HG02981 (cell line): ENCODE results near the gene VEGFB.

Source experiments
- ATAC-seq: cut with Tn5 transposase; IDR thresholded peaks from one replicate; pipeline ENCODE4 v1.9.1; 2021; ENCODE audit warnings: mild to moderate bottlenecking, moderate library complexity; ENCODE audit not compliant: unreplicated experiment

Gene VEGFB, protein sequence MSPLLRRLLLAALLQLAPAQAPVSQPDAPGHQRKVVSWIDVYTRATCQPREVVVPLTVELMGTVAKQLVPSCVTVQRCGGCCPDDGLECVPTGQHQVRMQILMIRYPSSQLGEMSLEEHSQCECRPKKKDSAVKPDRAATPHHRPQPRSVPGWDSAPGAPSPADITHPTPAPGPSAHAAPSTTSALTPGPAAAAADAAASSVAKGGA

DNA sequence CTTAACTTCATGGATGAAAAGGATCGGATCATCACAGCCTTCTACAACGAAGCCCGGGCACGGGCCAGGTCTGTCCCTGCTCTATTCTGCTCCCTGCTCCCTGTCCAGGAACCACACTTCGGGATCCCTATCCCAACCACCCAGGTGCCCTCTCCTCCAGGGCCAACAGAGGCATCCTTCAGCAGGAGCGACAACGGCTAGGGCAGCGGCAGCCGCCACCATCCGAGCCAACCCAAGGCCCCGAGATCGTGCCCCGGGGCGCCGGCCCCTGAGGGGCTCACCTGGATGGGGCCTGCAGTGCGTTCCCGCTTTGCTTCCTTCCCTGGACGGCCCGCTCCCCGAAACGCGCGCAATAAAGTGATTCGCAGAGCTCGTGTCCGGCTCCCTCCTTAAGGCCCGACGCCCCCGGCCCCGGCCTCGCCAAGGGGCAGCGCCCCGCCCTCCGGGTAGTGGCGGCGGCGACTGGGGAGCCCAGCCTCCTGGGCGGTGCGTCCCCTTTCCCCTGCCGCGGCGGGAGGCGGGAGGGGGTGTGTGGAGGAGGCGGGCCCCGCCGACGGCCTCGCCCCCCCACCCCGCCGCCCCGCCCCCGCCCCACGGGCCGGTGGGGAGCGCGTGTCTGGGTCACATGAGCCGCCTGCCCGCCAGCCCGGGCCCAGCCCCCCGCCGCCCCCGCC is at the start of gene VEGFB:
TSS of gene VEGFB (plus strand) at position 672 of the 674 bp plus-strand sequence. CDS start 250 bp downstream, outside the sequence.
- no peak for ATAC-seq

DNA sequence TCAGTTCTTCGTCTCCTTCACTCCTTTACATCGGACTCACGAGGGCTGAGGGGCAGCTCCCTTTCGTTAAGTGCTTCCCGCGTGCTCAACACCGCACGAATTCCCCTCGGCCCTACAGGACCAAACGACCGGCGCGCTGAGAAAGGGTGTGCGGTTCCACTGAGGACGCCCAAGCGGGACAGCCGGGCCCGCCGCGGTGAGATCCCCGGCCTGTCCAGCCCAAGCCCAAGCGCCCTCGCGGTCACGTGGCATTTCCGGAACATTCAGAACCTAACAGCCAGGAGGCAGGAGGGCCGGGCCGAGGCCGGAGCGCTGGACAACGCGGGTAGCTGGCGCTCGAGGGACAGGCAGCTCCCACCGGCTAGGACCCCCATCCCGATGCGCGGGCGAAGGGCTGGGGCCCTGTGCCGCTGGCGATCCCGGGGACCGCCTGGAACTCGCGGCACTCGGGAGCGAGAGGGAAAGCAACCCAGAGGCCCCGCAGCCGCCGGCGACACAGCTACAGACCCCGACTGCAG is 49.1 kb upstream of the VEGFB start:
- ATAC-seq: peak; percentile 11

DNA sequence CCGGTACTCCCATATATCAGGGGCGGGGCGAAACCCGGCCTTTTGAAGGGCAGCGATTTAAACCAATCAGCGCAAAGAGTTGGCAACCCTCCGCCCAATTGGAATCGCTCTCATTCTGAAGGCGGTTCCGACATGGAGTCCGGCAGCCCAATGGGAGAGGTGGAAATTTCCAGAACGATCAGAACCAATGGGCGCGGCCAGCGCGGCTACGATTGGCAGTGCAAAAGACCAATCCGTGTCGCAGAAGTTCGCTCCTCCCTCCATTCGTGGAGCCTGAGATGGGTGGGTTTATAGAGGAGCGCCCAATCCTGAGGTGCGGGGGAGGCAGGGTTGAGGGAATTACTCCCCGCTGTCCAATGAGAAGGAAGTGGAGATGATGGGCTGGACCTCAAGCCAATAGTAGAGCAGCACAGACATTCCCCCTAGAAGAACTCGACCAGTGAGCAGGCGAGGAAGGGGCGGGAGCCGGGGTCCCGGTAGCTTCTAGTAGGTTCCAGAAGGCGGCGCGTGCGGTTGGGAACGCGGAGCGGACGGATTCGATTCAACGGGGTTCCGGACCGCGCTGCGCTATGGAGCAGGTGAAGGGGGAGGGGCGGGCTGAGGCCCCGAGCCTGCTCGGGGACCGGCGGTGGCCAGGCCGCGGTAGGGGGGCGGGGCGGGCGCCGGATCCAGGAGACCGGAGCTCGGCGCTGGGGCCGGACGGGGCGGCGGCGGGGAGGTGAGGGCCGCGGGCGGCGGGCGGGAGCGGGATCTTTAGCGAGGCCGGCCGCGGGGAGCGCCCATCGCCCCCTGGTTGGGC is 48.5 kb upstream of the VEGFB start, which contains the start of gene STIP1:
TSS of gene STIP1 (plus strand) at position 479 of the 799 bp plus-strand sequence. CDS start at position 570, 91 bp downstream.
- ATAC-seq: peak; percentile 82

DNA sequence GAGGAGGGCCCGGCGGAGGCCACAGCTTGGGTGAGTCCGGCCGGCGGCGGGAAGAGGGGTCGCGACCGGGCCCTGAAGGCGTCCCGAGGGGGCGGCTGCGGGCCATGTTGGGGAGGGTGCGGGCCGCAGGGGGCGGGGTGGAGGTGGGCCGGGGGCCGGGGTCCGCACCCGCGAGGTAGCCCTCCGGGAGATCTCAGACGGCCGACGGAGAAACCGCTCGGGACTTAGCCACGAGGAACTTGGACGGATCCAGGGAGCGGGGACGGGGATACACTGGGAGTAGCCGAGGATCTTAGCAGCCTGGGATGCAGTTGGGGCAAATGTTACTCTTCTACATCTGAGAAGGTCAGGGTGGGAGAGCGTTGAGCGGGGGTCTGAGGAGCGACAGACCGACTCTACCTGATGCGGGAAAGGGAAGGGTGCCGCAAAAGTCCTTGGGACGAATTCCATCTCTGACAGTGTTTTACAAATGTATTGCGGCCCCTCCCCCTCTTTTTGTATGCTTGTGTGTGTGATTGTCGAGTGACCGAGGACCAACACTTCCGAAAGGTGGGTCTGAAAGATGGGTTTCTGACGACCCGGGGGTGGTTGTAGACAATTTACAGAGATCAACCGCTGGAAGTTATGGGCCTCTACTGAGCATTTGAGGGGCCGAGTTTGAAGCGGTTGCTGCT is 47.8 kb upstream of the VEGFB start:
- ATAC-seq: no peak

DNA sequence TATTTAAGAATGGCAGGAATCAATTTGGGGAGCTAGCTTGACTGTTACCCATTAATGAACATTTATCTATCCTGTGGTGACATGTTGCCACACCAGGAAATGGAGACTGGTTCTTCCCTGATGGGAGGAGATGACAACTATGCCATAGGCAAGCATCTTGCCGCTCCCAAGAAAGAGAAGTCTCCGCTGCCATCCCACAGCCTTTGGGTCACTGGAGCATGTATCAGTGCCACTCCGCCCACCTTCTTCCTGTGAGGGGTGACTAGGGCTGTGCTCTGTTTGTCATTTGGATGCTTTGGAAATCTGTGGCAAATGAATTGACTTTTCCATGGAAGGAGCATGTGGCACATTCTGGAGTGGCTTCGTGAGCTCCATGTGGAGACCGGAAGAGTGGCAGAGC is 42.0 kb upstream of the VEGFB start:
- no peak for ATAC-seq

DNA sequence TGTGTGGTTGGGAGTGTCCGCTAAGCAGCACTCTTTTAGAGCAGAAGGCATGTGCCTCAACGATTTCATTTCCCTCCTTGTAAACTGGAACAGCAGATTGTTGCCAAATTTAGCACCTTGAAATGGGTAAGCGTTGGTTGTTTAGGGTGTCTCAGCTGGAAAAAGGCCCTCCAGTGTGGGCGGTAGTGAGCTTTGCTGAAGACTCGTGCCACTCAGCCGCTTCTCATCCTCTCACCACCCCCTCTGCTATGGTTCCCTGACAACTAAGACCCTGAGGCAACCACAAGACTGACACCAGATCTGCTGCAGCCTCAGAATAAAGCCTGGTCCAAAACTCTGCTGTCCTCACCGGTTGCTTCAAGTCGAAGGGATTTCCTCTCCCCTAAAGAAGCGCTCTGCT is 37.8 kb upstream of the VEGFB start:
- ATAC-seq: no peak

DNA sequence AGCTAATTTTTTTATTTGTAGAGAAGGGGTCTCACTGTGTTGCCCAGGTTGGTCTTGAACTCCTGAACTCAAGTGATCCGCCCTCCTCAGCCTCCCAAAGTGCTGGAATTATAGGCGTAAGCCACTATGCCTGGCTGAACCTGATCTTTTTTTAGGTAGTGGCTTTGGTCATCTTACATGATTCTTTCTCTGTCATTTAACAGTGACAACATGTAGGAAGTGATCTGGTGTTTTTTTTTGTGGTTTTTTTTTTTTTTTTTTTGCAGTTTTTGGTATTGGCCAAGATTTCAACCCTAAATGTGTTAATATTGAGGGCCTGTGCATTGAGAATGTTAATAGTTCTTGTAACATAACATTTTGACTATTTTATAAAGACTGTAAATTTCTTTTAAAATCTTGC is 35.9 kb upstream of the VEGFB start:
- ATAC-seq: no peak

DNA sequence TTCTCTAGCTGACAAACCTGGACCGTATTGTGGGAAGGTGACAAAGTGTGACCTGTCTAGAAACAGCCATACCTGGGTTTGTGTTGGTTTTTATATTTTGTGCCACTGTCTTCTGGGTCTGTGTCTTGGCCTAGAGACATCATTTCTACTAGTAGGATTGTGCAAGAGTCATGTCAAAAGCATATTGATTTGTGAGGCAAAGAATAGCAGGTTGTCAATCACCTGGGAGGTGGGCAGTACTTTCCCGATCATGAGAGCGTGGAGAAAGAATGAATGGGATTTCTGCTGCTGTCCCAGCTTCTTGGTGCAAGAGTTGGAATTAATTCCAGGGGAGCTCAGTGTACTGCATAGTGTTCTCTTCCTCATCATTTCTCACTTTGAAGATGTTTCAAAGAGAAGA is 32.8 kb upstream of the VEGFB start:
- ATAC-seq: no peak

DNA sequence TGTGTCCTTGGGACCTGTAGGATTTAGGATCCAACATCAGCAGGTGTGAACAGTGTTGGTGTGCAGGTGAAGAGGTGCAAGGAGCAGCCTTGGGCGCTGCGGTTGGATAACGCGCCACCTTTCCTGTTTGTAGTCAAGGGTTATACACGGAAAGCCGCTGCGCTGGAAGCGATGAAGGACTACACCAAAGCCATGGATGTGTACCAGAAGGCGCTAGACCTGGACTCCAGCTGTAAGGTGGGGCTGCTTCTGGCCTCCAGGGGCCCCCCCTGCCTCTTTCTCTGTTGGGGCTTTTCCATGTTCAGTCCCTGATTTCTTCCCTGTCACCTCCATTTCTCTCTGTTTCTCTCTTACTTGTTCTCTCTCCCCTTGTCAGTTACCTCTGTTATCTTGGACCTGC is 31.4 kb upstream of the VEGFB start:
- ATAC-seq: no peak

DNA sequence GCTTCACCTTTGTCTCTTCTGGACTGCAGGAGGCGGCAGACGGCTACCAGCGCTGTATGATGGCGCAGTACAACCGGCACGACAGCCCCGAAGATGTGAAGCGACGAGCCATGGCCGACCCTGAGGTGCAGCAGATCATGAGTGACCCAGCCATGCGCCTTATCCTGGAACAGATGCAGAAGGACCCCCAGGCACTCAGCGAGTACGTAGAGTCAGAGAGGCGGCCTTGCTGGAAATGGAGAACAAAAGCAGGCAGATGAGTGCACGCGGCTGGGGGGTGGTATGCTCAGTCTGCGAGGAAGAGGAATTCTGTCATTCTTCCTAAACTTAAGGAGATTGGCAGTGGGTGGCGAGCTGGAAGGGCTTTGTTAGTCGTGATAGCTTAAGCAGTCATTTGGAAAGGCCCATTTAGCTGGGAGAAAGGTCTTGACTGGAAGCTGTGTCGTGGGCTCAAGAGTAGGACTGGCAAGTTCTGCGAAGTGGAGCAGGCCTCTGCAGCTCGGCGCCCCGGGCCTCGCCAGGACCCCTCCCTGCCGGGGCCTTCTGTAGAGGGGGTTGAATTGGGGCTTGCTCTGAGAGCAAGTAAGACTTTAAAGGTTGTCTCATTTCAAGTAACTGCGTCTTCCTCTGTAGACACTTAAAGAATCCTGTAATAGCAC is 30.8 kb upstream of the VEGFB start:
- no peak for ATAC-seq

DNA sequence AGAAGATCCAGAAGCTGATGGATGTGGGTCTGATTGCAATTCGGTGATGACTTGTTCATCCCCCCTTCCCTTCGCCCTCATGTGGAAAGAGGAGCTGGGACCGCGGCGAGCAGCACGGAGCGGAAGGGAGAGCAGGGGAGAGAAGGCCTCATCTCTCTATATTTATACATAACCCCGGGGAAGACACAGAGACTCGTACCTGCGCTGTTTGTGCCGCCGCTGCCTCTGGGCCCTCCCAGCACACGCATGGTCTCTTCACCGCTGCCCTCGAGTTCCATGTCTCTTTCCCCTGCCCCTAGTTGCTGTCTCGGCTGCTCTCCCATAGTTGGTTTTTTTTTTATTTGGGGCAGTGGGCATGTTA is 30.3 kb upstream of the VEGFB start:
- ATAC-seq: no peak

DNA sequence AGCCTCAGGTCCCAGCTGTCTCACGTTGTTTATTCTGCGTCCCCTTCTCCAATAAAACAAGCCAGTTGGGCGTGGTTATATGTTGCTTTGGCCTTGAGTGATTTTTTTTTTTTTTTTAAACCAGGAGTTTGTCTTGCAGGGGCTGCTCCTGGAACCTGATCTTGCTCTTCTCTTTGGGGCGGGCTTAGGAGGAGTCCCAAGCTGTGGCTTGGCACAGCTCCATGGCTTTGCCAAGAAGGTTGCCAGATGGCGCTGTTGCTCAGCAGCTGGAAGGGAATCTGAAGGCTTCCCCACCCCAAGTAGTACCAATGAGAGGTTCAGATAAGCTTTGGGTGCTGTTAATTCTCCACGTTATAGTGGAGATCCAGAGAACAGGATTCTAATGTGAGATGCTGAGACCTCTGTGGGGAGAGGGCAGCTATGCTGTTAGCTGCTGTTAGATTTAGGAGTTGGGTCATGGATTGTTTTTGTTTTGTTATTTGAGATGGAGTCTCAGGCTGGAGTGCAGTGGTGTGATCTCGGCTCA is 29.9 kb upstream of the VEGFB start:
- no peak for ATAC-seq

DNA sequence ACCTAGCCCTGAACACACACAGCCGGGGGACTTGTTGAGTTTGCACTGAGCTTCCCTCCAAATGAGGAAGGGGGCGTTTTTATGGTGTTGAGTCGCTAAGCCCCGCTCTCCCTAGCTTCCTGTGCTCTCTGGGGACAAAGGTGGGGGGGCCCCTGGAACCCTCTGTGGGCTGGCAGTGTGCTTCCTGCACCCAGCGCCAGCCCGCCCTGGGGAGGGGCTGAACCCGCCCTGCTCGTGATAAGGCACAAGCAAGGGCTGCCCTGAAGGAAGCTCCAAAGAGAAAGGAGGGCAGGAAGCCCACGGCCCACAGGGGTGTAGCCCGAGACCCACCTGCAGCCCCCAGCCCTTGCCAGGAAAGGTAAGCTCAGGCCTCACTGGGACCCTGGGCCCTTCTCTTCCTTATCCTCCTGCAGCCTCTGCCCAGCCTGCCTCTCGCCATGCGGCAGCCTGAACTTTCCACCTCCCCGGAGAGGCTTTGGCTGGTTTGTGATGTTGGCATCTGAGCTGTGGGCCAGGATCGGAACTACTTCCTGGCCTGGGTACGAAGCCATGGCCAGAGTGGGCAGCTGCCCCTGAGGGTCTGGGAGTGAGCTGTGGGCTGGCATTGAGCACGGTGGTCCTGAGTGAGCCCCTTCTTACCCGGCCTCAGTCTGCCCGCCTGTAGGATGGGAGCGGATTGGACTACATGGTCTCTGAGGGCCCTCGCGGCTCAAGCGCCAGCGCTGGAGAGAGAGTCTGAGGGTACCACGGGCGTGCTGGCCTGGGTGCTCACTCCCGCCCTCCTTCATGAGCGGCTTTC is 27.7 kb upstream of the VEGFB start, which contains the start of gene FERMT3:
TSS of gene FERMT3 (plus strand) at position 265 of the 799 bp plus-strand sequence. CDS start 644 bp downstream, outside the sequence.
- ATAC-seq: no peak

DNA sequence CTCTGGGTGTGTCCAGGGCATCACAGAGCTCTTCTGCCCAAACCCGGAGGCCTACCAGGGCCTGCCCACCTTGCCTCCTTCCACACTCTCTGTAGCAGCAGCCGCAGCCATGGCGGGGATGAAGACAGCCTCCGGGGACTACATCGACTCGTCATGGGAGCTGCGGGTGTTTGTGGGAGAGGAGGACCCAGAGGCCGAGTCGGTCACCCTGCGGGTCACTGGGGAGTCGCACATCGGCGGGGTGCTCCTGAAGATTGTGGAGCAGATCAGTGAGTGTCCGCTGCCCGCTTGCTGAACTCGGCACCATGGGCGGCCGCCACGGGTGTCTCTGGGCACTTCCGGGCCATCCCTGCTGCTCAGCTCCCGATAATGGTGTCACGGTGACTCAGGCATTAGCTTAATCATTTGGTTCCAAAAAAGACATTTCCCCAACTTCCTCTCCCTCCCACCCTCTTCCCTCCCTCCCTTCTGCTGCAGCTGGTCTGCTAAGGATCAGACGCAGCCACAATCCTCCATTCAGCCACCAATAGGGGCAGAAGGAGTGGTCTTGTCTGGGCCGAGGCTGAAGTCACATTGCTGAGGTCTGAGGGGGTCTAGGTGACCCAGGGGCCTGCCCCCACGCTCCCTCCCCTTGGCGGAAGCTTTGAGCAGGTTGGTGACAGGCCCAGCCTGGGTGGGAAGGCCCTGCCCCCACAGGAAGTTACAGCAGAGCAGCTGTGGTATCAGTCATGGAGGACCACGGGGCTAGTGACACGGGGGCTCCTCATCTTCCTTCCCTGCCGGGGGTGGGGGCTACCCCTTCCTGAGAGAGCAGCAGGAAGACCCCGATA is 26.9 kb upstream of the VEGFB start:
- peak; percentile 52 for ATAC-seq

DNA sequence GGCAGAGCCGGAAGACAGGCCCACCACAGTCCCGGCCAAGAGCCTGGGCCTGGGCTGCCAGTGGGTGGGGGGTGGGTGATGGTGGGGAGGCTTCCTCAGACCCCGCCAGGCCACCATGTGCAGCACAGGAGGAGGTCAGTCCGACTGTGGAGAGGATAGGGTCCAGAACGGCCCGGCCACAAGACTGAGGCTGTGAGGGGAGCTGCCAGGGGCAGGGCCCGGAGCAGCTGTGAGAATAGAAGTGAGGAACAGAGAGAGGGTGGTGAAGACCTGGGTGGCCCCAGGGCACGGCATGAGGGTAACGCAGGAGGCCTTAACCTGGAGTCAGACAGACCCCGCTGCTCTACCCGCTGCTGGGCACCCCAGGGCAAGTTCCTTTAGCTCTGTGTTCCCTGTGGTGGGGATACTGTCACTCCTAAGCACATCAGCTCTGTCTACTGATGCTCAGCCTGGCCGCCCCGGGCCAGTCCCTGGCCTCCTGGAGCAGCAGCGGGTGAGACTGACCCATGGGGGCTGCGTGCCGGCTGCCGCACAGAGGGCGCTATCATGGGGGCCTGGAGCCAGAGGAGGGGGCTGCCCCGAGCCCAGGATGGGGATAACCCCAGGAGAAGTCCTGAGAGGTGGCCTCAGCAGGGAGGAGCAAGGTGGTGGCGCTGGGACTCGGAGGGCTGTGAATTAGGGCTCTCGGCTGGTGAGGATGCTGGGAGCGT is 26.1 kb upstream of the VEGFB start:
- no peak for ATAC-seq

DNA sequence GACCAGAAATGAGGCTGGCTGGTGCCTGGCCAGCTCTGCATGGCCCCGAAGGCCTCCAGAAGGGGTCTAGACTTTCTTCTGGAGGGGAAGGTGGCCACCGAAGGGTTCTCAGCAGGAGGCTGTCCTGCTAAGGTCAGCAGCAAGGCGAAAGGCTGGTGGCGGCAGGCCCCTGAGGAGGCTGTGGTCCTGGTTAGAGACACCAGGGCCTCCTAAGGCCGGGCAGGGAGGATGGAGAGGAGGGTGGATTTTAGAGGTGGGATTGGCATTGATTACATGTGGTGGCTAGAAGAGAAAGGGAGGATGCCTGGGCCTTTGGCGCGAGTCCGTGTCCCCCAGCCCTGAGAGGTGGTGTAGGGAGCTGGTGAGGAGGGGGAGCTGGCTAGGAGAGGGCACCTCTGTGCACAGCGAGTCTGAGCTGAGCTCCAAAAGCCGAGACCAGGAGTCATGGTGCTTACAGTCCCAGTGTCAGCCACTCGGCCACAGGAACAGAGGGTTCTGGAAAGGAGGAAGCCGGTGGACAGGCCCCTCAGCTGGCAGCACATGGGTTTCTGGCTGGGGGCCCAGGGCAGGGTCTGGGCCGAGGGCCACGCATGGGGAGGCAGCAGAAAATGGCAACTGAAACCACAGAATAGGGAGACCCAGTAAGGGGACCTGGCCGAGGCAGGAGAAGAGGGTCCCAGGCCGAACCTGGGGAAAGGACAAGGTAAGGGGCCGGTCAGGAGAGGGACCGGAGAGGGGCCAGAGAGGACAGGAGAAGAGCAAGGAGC is 25.4 kb upstream of the VEGFB start:
- no peak for ATAC-seq

DNA sequence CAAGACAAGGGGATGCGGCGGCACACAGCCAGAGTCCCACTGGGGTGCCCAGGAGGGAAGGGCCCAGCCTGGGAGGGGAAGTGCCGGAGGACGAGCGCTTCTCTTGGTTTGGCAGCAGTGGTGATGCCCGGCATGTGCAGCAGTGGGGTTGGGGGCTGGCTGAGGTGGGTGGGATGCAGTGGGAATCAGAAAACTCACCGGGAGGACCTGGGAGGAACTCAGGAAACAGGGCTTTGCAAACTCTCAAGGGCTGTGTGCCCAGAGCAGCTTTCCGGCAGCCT is 24.9 kb upstream of the VEGFB start:
- ATAC-seq: no peak
